ENCODE data around the gene METTL4. TPM values are rescaled to one million over a fixed set of nuclear protein-coding genes. Genes with fewer than 3 reads are reported as not detected.
A peak's percentile ranks its signal among the peaks of the same experiment; 100 is the strongest.

METTL4 gene
- total RNA-seq, 1 experiment from 2014 or later, result 20.3 TPM

DNA sequence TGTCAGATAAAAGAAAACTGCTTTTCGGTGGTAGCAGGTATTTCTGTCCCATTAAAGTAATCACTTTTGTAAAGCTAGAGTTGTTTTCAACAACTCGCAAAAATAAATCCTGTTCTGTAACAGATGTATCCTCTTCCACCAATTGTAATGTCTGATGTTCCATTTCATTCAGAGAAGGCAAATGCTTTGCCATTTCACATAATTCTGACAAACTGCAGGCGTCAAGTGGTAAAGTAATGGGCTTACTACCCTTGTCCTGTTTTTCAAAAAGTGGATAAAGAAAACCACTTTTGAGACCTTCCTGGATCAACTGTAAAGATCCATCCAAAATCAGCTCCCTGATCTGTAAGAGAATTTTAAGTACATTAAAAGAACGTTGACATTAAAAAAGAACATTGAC, 16.6 kb downstream of the METTL4 start:
- intact Hi-C loops (cut with micrococcal nuclease; ENCODE audit: unreplicated experiment), result no loop called here
- CTCF ChIA-PET, result no interaction called here

DNA sequence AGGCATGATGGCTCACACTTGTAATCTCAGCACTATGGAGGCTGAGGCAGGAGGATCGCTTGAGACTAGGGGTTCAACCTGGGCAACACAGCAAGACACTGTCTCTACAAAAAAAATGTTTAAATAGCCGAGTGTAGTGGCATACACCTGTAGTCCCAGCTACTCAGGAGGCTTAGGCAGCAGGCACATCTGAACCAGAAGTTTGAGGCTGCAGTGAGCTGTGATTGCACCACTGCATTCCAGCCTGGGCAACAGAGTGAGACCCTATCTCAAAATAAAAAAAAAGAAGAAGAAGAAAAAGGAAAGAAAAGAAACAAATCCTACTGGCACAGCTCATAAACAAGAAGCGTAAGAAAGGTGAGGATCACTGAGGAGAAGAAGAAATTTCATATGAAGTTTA, 19.9 kb downstream of the METTL4 start:
- no peaks in the 10 kb centered on the region for H3K27me3 Mint-ChIP-seq (ENCODE audit: unreplicated experiment)
- CTCF ChIA-PET, result no interaction called here
- intact Hi-C loops (cut with micrococcal nuclease; ENCODE audit: unreplicated experiment), result no loop called here
- no peak overlapping the region for H3K27ac Mint-ChIP-seq (ENCODE audit: unreplicated experiment)
- no peak overlapping the region for H3K4me3 Mint-ChIP-seq (ENCODE audit: low read depth, unreplicated experiment)
- no peak for DNase-seq
- BruUV-seq (replicated peaks), result no TSS peak
- H3K9me3 Mint-ChIP-seq (ENCODE audit: low read depth, unreplicated experiment), result no peaks in the 10 kb centered on the region
- no peaks in the 10 kb centered on the region for H3K4me1 Mint-ChIP-seq (ENCODE audit: low read depth, unreplicated experiment)
- TF ChIP-seq, protein P1, sequence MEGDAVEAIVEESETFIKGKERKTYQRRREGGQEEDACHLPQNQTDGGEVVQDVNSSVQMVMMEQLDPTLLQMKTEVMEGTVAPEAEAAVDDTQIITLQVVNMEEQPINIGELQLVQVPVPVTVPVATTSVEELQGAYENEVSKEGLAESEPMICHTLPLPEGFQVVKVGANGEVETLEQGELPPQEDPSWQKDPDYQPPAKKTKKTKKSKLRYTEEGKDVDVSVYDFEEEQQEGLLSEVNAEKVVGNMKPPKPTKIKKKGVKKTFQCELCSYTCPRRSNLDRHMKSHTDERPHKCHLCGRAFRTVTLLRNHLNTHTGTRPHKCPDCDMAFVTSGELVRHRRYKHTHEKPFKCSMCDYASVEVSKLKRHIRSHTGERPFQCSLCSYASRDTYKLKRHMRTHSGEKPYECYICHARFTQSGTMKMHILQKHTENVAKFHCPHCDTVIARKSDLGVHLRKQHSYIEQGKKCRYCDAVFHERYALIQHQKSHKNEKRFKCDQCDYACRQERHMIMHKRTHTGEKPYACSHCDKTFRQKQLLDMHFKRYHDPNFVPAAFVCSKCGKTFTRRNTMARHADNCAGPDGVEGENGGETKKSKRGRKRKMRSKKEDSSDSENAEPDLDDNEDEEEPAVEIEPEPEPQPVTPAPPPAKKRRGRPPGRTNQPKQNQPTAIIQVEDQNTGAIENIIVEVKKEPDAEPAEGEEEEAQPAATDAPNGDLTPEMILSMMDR (IDR thresholded peaks at IDR 0.05; ENCODE audit: unreplicated experiment), result no peak
- H3K36me3 Mint-ChIP-seq (ENCODE audit: insufficient read depth, unreplicated experiment), result no peaks in the 10 kb centered on the region

More for the DNA sequence above, 16.6 kb downstream of the METTL4 start:
- no TSS peak for BruUV-seq (replicated peaks)
- TF ChIP-seq, protein P1 (IDR thresholded peaks at IDR 0.05; ENCODE audit: unreplicated experiment), result no peak
- H3K4me1 Mint-ChIP-seq (ENCODE audit: low read depth, unreplicated experiment), result no peaks in the 10 kb centered on the region
- H3K4me3 Mint-ChIP-seq (ENCODE audit: low read depth, unreplicated experiment), result no peak overlapping the region
- no peaks in the 10 kb centered on the region for H3K27me3 Mint-ChIP-seq (ENCODE audit: unreplicated experiment)
- no peak overlapping the region for H3K27ac Mint-ChIP-seq (ENCODE audit: unreplicated experiment)
- no peaks in the 10 kb centered on the region for H3K9me3 Mint-ChIP-seq (ENCODE audit: low read depth, unreplicated experiment)
- no peak for DNase-seq
- peaks cover 7% of the 10 kb centered on the region for H3K36me3 Mint-ChIP-seq (ENCODE audit: insufficient read depth, unreplicated experiment)

DNA sequence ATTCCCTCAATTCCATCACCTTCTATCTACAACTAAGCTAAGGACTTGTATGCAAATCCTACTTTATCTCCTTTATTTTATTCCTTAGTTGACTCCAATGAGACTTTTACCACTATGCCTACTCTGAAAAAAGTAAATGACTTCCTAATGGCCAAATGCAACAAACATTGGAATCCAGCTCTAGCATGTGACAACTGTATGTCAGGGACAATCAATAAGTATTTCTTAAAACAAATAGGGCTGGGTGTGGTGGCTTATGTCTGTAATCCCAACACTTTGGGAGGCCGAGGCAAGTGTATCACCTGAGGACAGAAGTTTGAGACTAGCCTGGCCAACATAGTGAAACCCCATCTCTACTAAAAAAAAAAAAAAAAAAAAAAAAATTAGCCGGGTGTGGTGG, 21.8 kb downstream of the METTL4 start:
- TF ChIP-seq, protein P1 (IDR thresholded peaks at IDR 0.05; ENCODE audit: unreplicated experiment), result no peak
- H3K27ac Mint-ChIP-seq (ENCODE audit: unreplicated experiment), result no peak overlapping the region
- H3K36me3 Mint-ChIP-seq (ENCODE audit: insufficient read depth, unreplicated experiment), result no peaks in the 10 kb centered on the region
- BruUV-seq (replicated peaks), result no TSS peak
- CTCF ChIA-PET, result no interaction called here
- no peaks in the 10 kb centered on the region for H3K4me1 Mint-ChIP-seq (ENCODE audit: low read depth, unreplicated experiment)
- DNase-seq, result no peak
- H3K27me3 Mint-ChIP-seq (ENCODE audit: unreplicated experiment), result no peaks in the 10 kb centered on the region
- H3K9me3 Mint-ChIP-seq (ENCODE audit: low read depth, unreplicated experiment), result no peaks in the 10 kb centered on the region
- no peak overlapping the region for H3K4me3 Mint-ChIP-seq (ENCODE audit: low read depth, unreplicated experiment)
- intact Hi-C loops (cut with micrococcal nuclease; ENCODE audit: unreplicated experiment), result loop anchor here (5.0 to 10.0 kb wide), 3 partner anchors 245 to 1687 kb away; no protein-coding TSS in a partner anchor

DNA sequence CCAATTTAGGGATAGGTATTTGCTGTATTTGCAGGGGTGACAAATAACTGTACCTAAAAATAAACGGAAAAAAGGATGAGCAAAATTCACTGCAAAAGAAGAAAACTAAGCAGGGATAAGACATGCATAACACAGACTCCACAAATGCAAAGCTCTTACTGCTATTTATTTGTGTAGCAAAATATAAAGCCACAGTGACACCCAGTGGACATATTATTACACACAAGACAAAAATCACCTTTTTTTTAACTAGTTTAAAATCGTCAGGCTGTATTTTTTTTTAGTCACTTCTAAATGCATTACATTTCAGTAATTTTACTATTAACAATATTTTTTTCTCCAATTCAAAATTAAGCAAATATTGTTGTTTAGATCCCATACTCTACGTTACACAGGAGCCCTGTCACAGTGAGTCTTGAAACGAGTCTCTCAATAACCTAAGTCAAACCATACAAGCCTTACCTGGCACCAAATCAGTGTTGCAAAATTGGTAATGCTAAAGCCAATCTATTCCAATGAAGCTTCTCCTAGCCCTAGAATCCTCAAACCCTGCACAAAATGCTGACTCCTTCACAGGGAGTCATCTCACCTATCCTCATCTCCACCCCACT, 23.7 kb downstream of the METTL4 start:
- Mint-ChIP-seq H3K4me1 (ENCODE audit: low read depth, unreplicated experiment) (no peaks in the 10 kb centered on the region), H3K27ac (ENCODE audit: unreplicated experiment) (no peak overlapping the region), H3K27me3 (ENCODE audit: unreplicated experiment) (no peaks in the 10 kb centered on the region), H3K36me3 (ENCODE audit: insufficient read depth, unreplicated experiment) (no peaks in the 10 kb centered on the region), H3K9me3 (ENCODE audit: low read depth, unreplicated experiment) (no peaks in the 10 kb centered on the region), H3K4me3 (ENCODE audit: low read depth, unreplicated experiment) (no peak overlapping the region)
- no TSS peak for BruUV-seq (replicated peaks)
- CTCF ChIA-PET, result interaction anchor here (0.8 to 1.2 kb wide), 6 partner anchors 134 to 497 kb away, joined by 3 to 7 read pairs (median 3); no protein-coding TSS in a partner anchor
- intact Hi-C loops (cut with micrococcal nuclease; ENCODE audit: unreplicated experiment), result loop anchor here (2.0 to 10.0 kb wide), 4 partner anchors 243 to 1685 kb away; no protein-coding TSS in a partner anchor
- no peak for DNase-seq
- TF ChIP-seq, protein P1 (IDR thresholded peaks at IDR 0.05; ENCODE audit: unreplicated experiment), result peak; percentile 71
